HepG2 (cell line): Measurements from ENCODE around the gene MYO3B. TPM values are rescaled to one million over a fixed set of nuclear protein-coding genes. Genes with fewer than 3 reads are reported as not detected.

ENCODE experiments used
- ATAC-seq: fragments of 200-7000 bp; cut with Tn5 transposase; 3 replicates; pipeline ENCODE4 v1.9.1; 2020; ENCODE audit warnings: mild to moderate bottlenecking, moderate library complexity
- BruUV-seq: library from RNA; stranded (reverse); fragments of 400-500 nt; replicated peaks from 2 replicates; lab custom pipeline; 2021; lab: Mats Ljungman, UMichigan
- CTCF ChIA-PET: fragments of 300-600 bp; formaldehyde crosslinking; extraction: SDS; loops from one replicate; lab custom pipeline; 2021; ENCODE audit warnings: low total read pairs, inconsistent platforms, low intra/inter-chr PET ratio; lab: Yijun Ruan, JAX
- POLR2A ChIA-PET: fragments of 350-600 bp; sonication (Branson Sonifier 250); formaldehyde crosslinking; loops from one replicate; lab custom pipeline; 2020; ENCODE audit warnings: antibody characterized with exemption, inconsistent platforms; lab: Yijun Ruan, JAX
- DNase-seq: peaks from one replicate; pipeline ENCODE4 v3.0.0-alpha.2; 2015; ENCODE audit warnings: low spot score
- FAIRE-seq: peaks from 3 replicates; lab custom pipeline; 2011; peaks lifted over from hg19 to GRCh38; lab: Jason Lieb, UNC
- H2AFZ ChIP-seq: one replicate; pipeline ENCODE4 v1.6.1; 2011; ENCODE audit warnings: low read length, inconsistent platforms
- H3K27ac ChIP-seq: fragments of 300-600 bp; 3 replicates; pipeline ENCODE4 v1.8.0; 2011; ENCODE audit warnings: mixed run types, mild to moderate bottlenecking, mixed read lengths, low read length, inconsistent platforms; ENCODE audit not compliant: insufficient read depth; ENCODE audit errors: extremely low read length
- H3K27me3 ChIP-seq, 2 experiments: fragments of 200-600 bp in 1 of 2; 2 replicates in 1 of 2; 3 replicates in 1 of 2; pipeline versions ENCODE4 v1.6.0 to v1.8.0; 2011; ENCODE audit warnings: low read length in 2 of 2, mild to moderate bottlenecking in 2 of 2, moderate library complexity in 2 of 2, inconsistent platforms in 1 of 2; ENCODE audit not compliant: insufficient read depth in 2 of 2, control insufficient read depth in 1 of 2
- H3K36me3 ChIP-seq, 2 experiments: fragments of 200-600 bp in 1 of 2; replicated peaks in 1 of 2; 2 replicates in 1 of 2; 3 replicates in 1 of 2; pipeline versions ENCODE4 v1.5.1 to v1.8.0; 2011; ENCODE audit warnings: low read length in 2 of 2, inconsistent platforms in 1 of 2; ENCODE audit not compliant: insufficient read depth in 2 of 2, control insufficient read depth in 1 of 2
- H3K4me1 ChIP-seq: 2 replicates; pipeline ENCODE4 v1.5.1; 2012; ENCODE audit warnings: low read length, inconsistent platforms; ENCODE audit not compliant: insufficient read depth
- H3K4me2 ChIP-seq: 2 replicates; pipeline ENCODE4 v1.6.0; 2011; ENCODE audit warnings: low read depth, low read length, inconsistent platforms
- H3K4me3 ChIP-seq, 3 experiments: fragments of 200-600 bp in 1 of 3; sonication (generic), shearing (Covaris generic) in 1 of 3; replicated peaks in 1 of 3; 2 replicates each; pipeline ENCODE4 v1.5.1; 2011 to 2016; ENCODE audit warnings: low read length in 3 of 3, inconsistent platforms in 2 of 3, low read depth in 2 of 3, mild to moderate bottlenecking in 2 of 3, control low read depth in 1 of 3, mixed read lengths in 1 of 3; ENCODE audit not compliant: insufficient read depth in 1 of 3
- H3K79me2 ChIP-seq: one replicate; pipeline ENCODE4 v1.6.1; 2011; ENCODE audit warnings: low read length, inconsistent platforms; ENCODE audit not compliant: insufficient read depth
- H3K9ac ChIP-seq: 2 replicates; pipeline ENCODE4 v1.6.0; 2011; ENCODE audit warnings: mild to moderate bottlenecking, low read depth, low read length, inconsistent platforms; ENCODE audit not compliant: insufficient read depth
- H3K9me3 ChIP-seq: 2 replicates; pipeline ENCODE4 v1.5.1; 2012; ENCODE audit warnings: mild to moderate bottlenecking, low read length
- H4K20me1 ChIP-seq: 2 replicates; pipeline ENCODE4 v1.6.0; 2011; ENCODE audit warnings: inconsistent platforms, mild to moderate bottlenecking, low read length, moderate library complexity; ENCODE audit not compliant: insufficient read depth
- CENPX ChIP-seq: sonication (generic); formaldehyde crosslinking; IDR thresholded peaks from 2 replicates; pipeline ENCODE4 v1.9.0; 2021; ENCODE audit warnings: mild to moderate bottlenecking, missing genetic modification reagents, moderate library complexity
- MTF1 ChIP-seq: sonication (generic); formaldehyde crosslinking; IDR thresholded peaks from 2 replicates; pipeline ENCODE4 v1.5.0; 2020; ENCODE audit warnings: missing genetic modification reagents
- MYC ChIP-seq: sonication (generic); formaldehyde crosslinking; IDR thresholded peaks from 2 replicates; pipeline ENCODE4 v1.9.0; 2021; ENCODE audit warnings: missing genetic modification reagents, borderline replicate concordance
- NR2F2 ChIP-seq: IDR thresholded peaks from 2 replicates; pipeline ENCODE4 v1.6.1; 2012; ENCODE audit warnings: low read depth, inconsistent platforms, borderline replicate concordance
- RBAK ChIP-seq: sonication (generic); formaldehyde crosslinking; IDR thresholded peaks from 2 replicates; pipeline ENCODE4 v1.5.1; 2020; ENCODE audit warnings: mild to moderate bottlenecking, missing genetic modification reagents
- TFAP4 ChIP-seq: sonication (generic); IDR thresholded peaks from 2 replicates; pipeline ENCODE4 v1.6.1; 2016; ENCODE audit warnings: low read depth, borderline replicate concordance
- YEATS2 ChIP-seq: sonication (generic); formaldehyde crosslinking; IDR thresholded peaks from 2 replicates; pipeline ENCODE4 v1.4.0; 2020; ENCODE audit warnings: missing genetic modification reagents, borderline replicate concordance
- ZNF253 ChIP-seq: sonication (generic); formaldehyde crosslinking; IDR thresholded peaks from 2 replicates; pipeline ENCODE4 v1.8.0; 2022; ENCODE audit warnings: mild to moderate bottlenecking, missing genetic modification reagents, borderline replicate concordance
- ZNF264 ChIP-seq: sonication (generic); formaldehyde crosslinking; IDR thresholded peaks from 2 replicates; pipeline ENCODE4 v1.4.0; 2020; ENCODE audit warnings: missing genetic modification reagents
- ZNF292 ChIP-seq: sonication (generic); formaldehyde crosslinking; IDR thresholded peaks from 2 replicates; pipeline ENCODE4 v1.8.1; 2022; ENCODE audit warnings: mild to moderate bottlenecking, low read depth, missing genetic modification reagents, borderline replicate concordance
- ZNF407 ChIP-seq: sonication (generic); formaldehyde crosslinking; IDR thresholded peaks from one replicate; pipeline ENCODE4 v1.5.1; 2020; ENCODE audit warnings: mild to moderate bottlenecking, missing genetic modification reagents; ENCODE audit errors: not compliant biosample characterization
- ZNF83 ChIP-seq: sonication (generic); formaldehyde crosslinking; IDR thresholded peaks from 2 replicates; pipeline ENCODE4 v1.4.0; 2020; ENCODE audit warnings: missing genetic modification reagents, mild to moderate bottlenecking, borderline replicate concordance
- WGBS: methylation state at CpG from one replicate; pipeline ENCODE4 v1.1.6; 2017; ENCODE audit warnings: low lambda C conversion rate; 5-methylcytosine and 5-hydroxymethylcytosine counted together
- in situ Hi-C: cut with HindIII; loops from 2 replicates; pipeline ENCODE4 v1.10.0; 2017; ENCODE audit warnings: low pct_unique_long_range_greater_than_20kb; ENCODE audit not compliant: extremely low pct_ligation_motif_present
- intact Hi-C: fragments of 100-400 bp; cut with micrococcal nuclease; formaldehyde crosslinking; loops from one replicate; pipeline ENCODE4 v1.10.0; 2022; ENCODE audit not compliant: unreplicated experiment
- polyA plus RNA-seq, 8 experiments: library from polyadenylated mRNA; depleted of rRNA in 3 of 8; stranded (reverse) in 7 of 8; unstranded in 1 of 8; fragments of >200 nt; fragmentation: Illumina TruSeq in 4 of 8; extraction: Trizol in 4 of 8; gene quantifications; 2 replicates each; pipeline versions ENCODE4 v1.2.1 to v1.2.3, GENCODE V29; 2011 to 2016; ENCODE audit warnings: low read depth in 4 of 8, missing spikeins in 1 of 8, mixed read lengths in 1 of 8; ENCODE audit not compliant: insufficient read depth in 1 of 8
- total RNA-seq, 5 experiments: library from RNA; depleted of rRNA; stranded (reverse); fragments of >200 nt; fragmentation: Illumina TruSeq; extraction: Trizol; gene quantifications; 2 replicates each; pipeline ENCODE4 v1.2.3, GENCODE V29; 2016; ENCODE audit warnings: low read depth in 1 of 5

Gene MYO3B
- total and polyA plus RNA-seq, 2 of the 13 experiments (the other 11 are each of a cell fraction or from before 2014, with no cell fraction given): 0.01 TPM; not detected in 1

- TF ChIP-seq YEATS2 (no peak), CENPX (CRISPR knock-in tag) (no peak)
These were observed 44.9 kb downstream of the MYO3B start (continued) for GRCh38 chr2:170222842-170223241.

- no peak overlapping the region for H3K9ac ChIP-seq
- ATAC-seq (no peak), DNase-seq (no peak), FAIRE-seq (no peak)
- peaks cover 21% of the 10 kb centered on the region for H3K4me1 ChIP-seq
- BruUV-seq: no TSS peak
- POLR2A ChIA-PET: no interaction called here
- in situ Hi-C loops: no loop called here
- peaks cover 0 to 19% of the 10 kb centered on the region in 2 experiments; a peak in 2 of 5 replicates for H3K27me3 ChIP-seq
- no peaks in the 10 kb centered on the region for H3K36me3 ChIP-seq
- no peak overlapping the region for H3K27ac ChIP-seq
- CTCF ChIA-PET: no interaction called here
- intact Hi-C loops: no loop called here
- WGBS: 58% methylated on average over 7 of the region's 7 CpGs
- H3K79me2 ChIP-seq: no peaks in the 10 kb centered on the region
- H3K9me3 ChIP-seq: no peaks in the 10 kb centered on the region
- no peaks in the 10 kb centered on the region for H4K20me1 ChIP-seq
- no peak overlapping the region for H3K4me2 ChIP-seq
- no peak overlapping the region for H2AFZ ChIP-seq
- H3K4me3 ChIP-seq: no peak overlapping the region
- TF ChIP-seq ZNF253 (CRISPR knock-in tag) (no peak), TFAP4 (no peak), NR2F2 (no peak), MYC (no peak), MTF1 (no peak), ZNF83 (no peak), RBAK (no peak), YEATS2 (no peak), ZNF264 (no peak), ZNF292 (CRISPR knock-in tag) (no peak), ZNF407 (no peak)
These were observed 46.8 kb downstream of the MYO3B start for GRCh38 chr2:170224692-170225294.
